HG03066 (cell line): ENCODE measurements around the gene DOP1A.
A peak's percentile ranks its signal among the peaks of the same experiment; 100 is the strongest.

Experiments
- ATAC-seq: cut with Tn5 transposase; IDR thresholded peaks from one replicate; pipeline ENCODE4 v1.9.1; 2021; ENCODE audit warnings: low read depth; ENCODE audit not compliant: unreplicated experiment

DOP1A gene

GRCh38 chr6:83198486-83199172 lies 131.2 kb downstream of the DOP1A start:
- no peak for ATAC-seq

- ATAC-seq, result no peak
Measured at GRCh38 chr6:83199173-83199862, 131.8 kb downstream of the DOP1A start.

GRCh38 chr6:83199863-83200225 lies 132.4 kb downstream of the DOP1A start:
- ATAC-seq, result no peak

DNA sequence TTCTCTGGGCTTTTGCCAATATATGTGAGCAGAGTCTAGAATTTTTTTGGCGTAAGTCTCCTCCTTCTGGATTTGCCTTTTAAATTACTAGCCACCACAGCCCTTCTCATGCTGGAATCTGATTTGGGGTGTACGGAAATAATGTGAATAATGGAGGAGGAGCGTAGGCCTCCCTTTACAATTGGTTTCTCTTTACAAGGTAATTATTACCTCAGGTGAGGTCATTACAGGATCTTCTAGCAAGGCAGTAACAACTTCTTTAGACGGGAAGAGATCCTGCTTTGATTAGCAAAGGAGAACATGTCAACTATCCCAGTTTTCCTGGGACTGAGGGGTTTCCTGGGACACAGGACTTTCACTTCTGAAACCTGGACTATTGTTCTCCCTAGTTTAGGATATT lies 134.6 kb downstream of the DOP1A start:
- ATAC-seq, result no peak

DNA sequence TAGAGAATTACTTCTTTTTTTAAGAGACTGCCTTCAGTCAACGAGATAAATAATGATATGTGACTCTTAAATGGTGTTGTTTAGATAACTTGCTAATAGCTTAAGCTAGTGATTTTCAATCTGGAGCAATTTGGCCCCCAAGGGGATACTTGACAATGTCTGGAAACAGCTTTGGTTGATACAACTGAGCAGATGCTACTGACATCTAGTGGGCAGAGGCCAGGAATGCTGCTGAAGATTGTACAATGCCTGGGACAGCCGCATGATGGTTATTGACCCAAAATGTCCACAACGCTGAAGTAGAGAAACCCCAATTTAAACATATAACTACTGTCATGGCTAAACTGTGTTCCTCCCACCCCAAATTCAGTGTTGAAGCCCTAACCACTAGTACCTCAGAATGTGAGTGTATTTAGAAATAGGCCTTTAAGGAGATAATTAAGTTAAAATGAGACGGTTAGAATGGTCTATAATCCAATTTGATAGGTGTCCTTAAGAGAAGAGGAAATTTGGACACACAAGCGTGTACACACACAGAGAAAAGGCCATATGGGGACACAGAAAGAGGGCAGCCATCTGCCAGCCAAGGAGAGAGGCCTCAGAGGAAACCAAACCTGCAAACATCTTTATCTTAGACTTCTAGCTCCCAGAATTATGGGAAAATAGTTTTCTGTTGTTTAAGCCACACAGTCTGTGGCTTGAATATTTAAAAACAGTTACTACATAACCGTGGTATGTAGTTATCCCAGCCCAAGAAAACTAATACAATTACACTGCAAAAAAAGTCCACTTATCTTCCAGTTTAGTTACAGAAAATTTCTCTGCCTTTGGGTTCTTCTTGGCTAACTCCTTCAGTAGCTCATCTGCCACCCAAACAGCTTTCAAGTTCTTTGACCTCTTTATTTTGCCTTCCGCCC lies 147.9 kb downstream of the DOP1A start:
- ATAC-seq, result peak; percentile 99

GRCh38 chr6:83216806-83217205 lies 149.3 kb downstream of the DOP1A start:
- no peak for ATAC-seq
